IMR-90 (cell line): Measurements from ENCODE around the gene ZNF467. TPM values are rescaled to one million over a fixed set of nuclear protein-coding genes. Genes with fewer than 3 reads are reported as not detected.

Experiments used
- ATAC-seq: fragments of 200-7000 bp; cut with Tn5 transposase; 2 replicates; pipeline ENCODE4 v1.9.1; 2020; ENCODE audit warnings: low read depth, mild to moderate bottlenecking, moderate library complexity
- BruUV-seq: library from RNA; stranded (reverse); fragments of 400-500 nt; replicated peaks from 2 replicates; lab custom pipeline; 2021; lab: Mats Ljungman, UMichigan
- CTCF ChIA-PET: fragments of 300-600 bp; formaldehyde crosslinking; extraction: SDS; loops from one replicate; lab custom pipeline; 2021; ENCODE audit warnings: antibody characterized with exemption; lab: Yijun Ruan, JAX
- POLR2A ChIA-PET: fragments of 300-600 bp; sonication (Branson Sonifier 250); formaldehyde crosslinking; loops from one replicate; lab custom pipeline; 2022; ENCODE audit warnings: antibody characterized with exemption; ENCODE audit not compliant: unreplicated experiment; lab: Charles Lee
- DNase-seq: peaks from one replicate; pipeline ENCODE4 v3.0.0; 2013
- H2AFZ ChIP-seq: replicated peaks from 2 replicates; pipeline ENCODE3; 2013; ENCODE audit warnings: low read length, mild to moderate bottlenecking; ENCODE audit not compliant: poor library complexity
- H2AK5ac ChIP-seq: 2 replicates; pipeline ENCODE4 v1.6.1; 2013; ENCODE audit warnings: low read depth, low read length, inconsistent platforms
- H2AK9ac ChIP-seq: replicated peaks from 2 replicates; pipeline ENCODE3; 2013; ENCODE audit warnings: mild to moderate bottlenecking, low read depth, low read length, moderate library complexity; ENCODE audit not compliant: poor library complexity
- H2BK120ac ChIP-seq: 2 replicates; pipeline ENCODE4 v1.6.1; 2013; ENCODE audit warnings: low read depth, low read length, inconsistent platforms
- H2BK15ac ChIP-seq: 3 replicates; pipeline ENCODE4 v1.6.1; 2013; ENCODE audit warnings: low read depth, low read length, inconsistent platforms
- H2BK20ac ChIP-seq: 2 replicates; pipeline ENCODE4 v1.6.1; 2013; ENCODE audit warnings: low read depth, mild to moderate bottlenecking, inconsistent platforms, low read length, moderate library complexity
- H2BK5ac ChIP-seq: 2 replicates; pipeline ENCODE4 v1.6.1; 2013; ENCODE audit warnings: mild to moderate bottlenecking, low read depth, low read length, inconsistent platforms; ENCODE audit not compliant: poor library complexity, severe bottlenecking
- H3K14ac ChIP-seq: replicated peaks from 2 replicates; pipeline ENCODE4 v1.6.1; 2013; ENCODE audit warnings: low read depth, low read length, inconsistent platforms
- H3K18ac ChIP-seq: 2 replicates; pipeline ENCODE4 v1.6.1; 2013; ENCODE audit warnings: low read depth, low read length, control low read depth
- H3K23ac ChIP-seq: 2 replicates; pipeline ENCODE4 v1.6.1; 2013; ENCODE audit warnings: low read depth, low read length, inconsistent platforms
- H3K27ac ChIP-seq: 2 replicates; pipeline ENCODE4 v1.5.1; 2013; ENCODE audit warnings: mild to moderate bottlenecking, control low read depth, low read length; ENCODE audit not compliant: insufficient read depth
- H3K27me3 ChIP-seq: 2 replicates; pipeline ENCODE4 v1.6.1; 2013; ENCODE audit warnings: low read length; ENCODE audit not compliant: control insufficient read depth, insufficient read depth
- H3K36me3 ChIP-seq: 2 replicates; pipeline ENCODE4 v1.6.1; 2013; ENCODE audit warnings: low read length, mixed read lengths; ENCODE audit not compliant: control insufficient read depth, insufficient read depth
- H3K4ac ChIP-seq: 2 replicates; pipeline ENCODE4 v1.6.1; 2013; ENCODE audit warnings: low read depth, low read length, inconsistent platforms
- H3K4me1 ChIP-seq: 2 replicates; pipeline ENCODE4 v1.6.1; 2013; ENCODE audit warnings: low read length, mixed read lengths; ENCODE audit not compliant: control insufficient read depth, insufficient read depth
- H3K4me2 ChIP-seq: 2 replicates; pipeline ENCODE4 v1.6.1; 2013; ENCODE audit warnings: low read depth, mild to moderate bottlenecking, control low read depth, low read length, moderate library complexity
- H3K4me3 ChIP-seq: 2 replicates; pipeline ENCODE4 v1.5.1; 2013; ENCODE audit warnings: low read depth, mild to moderate bottlenecking, control low read depth, low read length, moderate library complexity; ENCODE audit not compliant: insufficient read depth
- H3K56ac ChIP-seq: 2 replicates; pipeline ENCODE4 v1.6.1; 2013; ENCODE audit warnings: low read length, inconsistent platforms; ENCODE audit not compliant: insufficient read depth; ENCODE audit errors: extremely low read depth
- H3K79me1 ChIP-seq, 2 experiments: 2 replicates each; pipeline ENCODE4 v1.6.1; 2013; ENCODE audit warnings: low read length in 2 of 2, inconsistent platforms in 1 of 2, low read depth in 1 of 2
- H3K9ac ChIP-seq: 2 replicates; pipeline ENCODE4 v1.6.1; 2013; ENCODE audit warnings: low read depth, low read length, control low read depth
- H3K9me1 ChIP-seq: 2 replicates; pipeline ENCODE4 v1.6.1; 2013; ENCODE audit warnings: low read length, inconsistent platforms; ENCODE audit not compliant: insufficient read depth
- H3K9me3 ChIP-seq: 2 replicates; pipeline ENCODE4 v1.6.1; 2013; ENCODE audit warnings: low read length; ENCODE audit not compliant: control insufficient read depth, insufficient read depth
- H4K20me1 ChIP-seq: 2 replicates; pipeline ENCODE4 v1.6.1; 2013; ENCODE audit warnings: low read length, inconsistent platforms; ENCODE audit not compliant: insufficient read depth
- H4K5ac ChIP-seq: 2 replicates; pipeline ENCODE4 v1.6.1; 2013; ENCODE audit warnings: mild to moderate bottlenecking, low read depth, low read length, control low read depth
- H4K8ac ChIP-seq, 2 experiments: 2 replicates each; pipeline ENCODE4 v1.6.1; 2013; ENCODE audit warnings: low read depth in 2 of 2, low read length in 2 of 2, control low read depth in 1 of 2, inconsistent platforms in 1 of 2
- H4K91ac ChIP-seq: 2 replicates; pipeline ENCODE4 v1.6.1; 2013; ENCODE audit warnings: low read depth, low read length, inconsistent platforms; ENCODE audit not compliant: insufficient read depth
- MXI1 ChIP-seq: IDR thresholded peaks from 2 replicates; pipeline ENCODE4 v1.6.1; 2012; ENCODE audit warnings: low read depth, mild to moderate bottlenecking, low read length, moderate library complexity, borderline replicate concordance
- RAD21 ChIP-seq: IDR thresholded peaks from 2 replicates; pipeline ENCODE4 v1.6.1; 2012; ENCODE audit warnings: low read length, improper control_type of control experiment
- WGBS, 2 experiments: methylation state at CpG; one replicate each; pipeline versions ENCODE4 v1.1.5 to v1.1.7; 2013; ENCODE audit warnings: missing lambda C conversion rate in 2 of 2; ENCODE audit not compliant: insufficient read length in 1 of 2; ENCODE audit errors: extremely low coverage in 2 of 2; 5-methylcytosine and 5-hydroxymethylcytosine counted together
- dilution Hi-C: fragments of 300-500 bp; cut with HindIII; formaldehyde crosslinking; loops from one replicate; pipeline ENCODE4 v1.14.3; 2018; ENCODE audit warnings: low sequenced_read_pairs; ENCODE audit not compliant: unreplicated experiment
- in situ Hi-C: fragments of 300-500 bp; cut with MboI; formaldehyde crosslinking; loops from 3 replicates; pipeline ENCODE4 v1.14.3; 2019; ENCODE audit warnings: low sequenced_read_pairs, inconsistent platforms, mixed read lengths
- intact Hi-C: fragments of 100-400 bp; cut with micrococcal nuclease; formaldehyde crosslinking; loops from 2 replicates; pipeline ENCODE4 v1.10.0; 2022
- polyA plus RNA-seq, 3 experiments: library from polyadenylated mRNA; depleted of rRNA; stranded (reverse); fragments of >200 nt; gene quantifications; 2 replicates each; pipeline ENCODE4 v1.2.3, GENCODE V29; 2012; ENCODE audit warnings: low replicate concordance in 1 of 3
- total RNA-seq: library from RNA; depleted of rRNA; stranded (reverse); fragments of >200 nt; gene quantifications from 2 replicates; pipeline ENCODE4 v1.2.3, GENCODE V29; 2012
- TF ChIP-seq, protein P1 (sequence below): fragments of 150-350 bp; IDR thresholded peaks from 2 replicates; pipeline ENCODE4 v1.6.1; 2017; ENCODE audit warnings: mild to moderate bottlenecking, antibody characterized with exemption, low read length, low read depth

ZNF467 gene
- total and polyA plus RNA-seq, 2 of the 4 experiments (the other 2 are of a cell fraction): 0.67 TPM; not detected in 1

DNA sequence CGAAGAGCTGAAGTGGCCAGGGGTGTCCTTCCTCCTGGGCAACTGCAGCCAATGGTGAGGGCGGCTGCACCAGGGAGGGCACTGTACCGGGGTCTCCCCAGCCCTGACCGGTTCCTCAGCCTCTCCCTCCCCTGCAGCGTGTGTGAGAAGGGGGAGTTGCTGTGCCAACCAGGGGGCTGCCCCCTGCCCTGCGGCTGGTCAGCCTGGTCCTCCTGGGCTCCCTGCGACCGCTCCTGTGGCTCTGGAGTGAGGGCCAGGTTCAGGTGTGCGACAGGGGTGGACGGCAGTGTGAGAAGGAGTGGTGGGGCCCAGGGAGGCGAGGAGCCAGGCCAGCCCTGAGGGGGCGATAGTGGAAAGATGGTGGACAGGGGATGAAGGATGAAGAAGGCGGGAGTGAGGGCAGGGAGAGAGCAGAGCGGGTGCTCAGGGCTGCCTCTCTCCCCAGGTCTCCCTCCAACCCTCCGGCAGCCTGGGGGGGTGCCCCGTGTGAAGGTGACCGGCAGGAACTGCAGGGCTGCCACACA, 30.2 kb upstream of the ZNF467 start:
- DNase-seq (no peak), ATAC-seq (no peak)
- Histone ChIP-seq H3K9me3 (no peaks in the 10 kb centered on the region), H3K56ac (no peak overlapping the region), H3K79me1 (no peaks in the 10 kb centered on the region), H4K20me1 (no peaks in the 10 kb centered on the region), H3K27ac (no peak overlapping the region), H3K27me3 (peaks cover 7% of the 10 kb centered on the region; the same call in 1 of the 2 replicates), H2AFZ (peak overlapping the region; percentile 32), H3K4me2 (no peak overlapping the region), H3K4me1 (no peaks in the 10 kb centered on the region), H3K14ac (no peak overlapping the region), H4K5ac (no peak overlapping the region), H4K8ac (no peak overlapping the region), H2BK20ac (no peak overlapping the region), H3K4ac (no peak overlapping the region), H3K9ac (no peak overlapping the region), H3K9me1 (no peaks in the 10 kb centered on the region), H4K91ac (no peak overlapping the region), H2AK5ac (no peak overlapping the region), H2BK15ac (no peak overlapping the region), H3K36me3 (no peaks in the 10 kb centered on the region), H2BK5ac (no peak overlapping the region), H2BK120ac (no peak overlapping the region), H3K4me3 (no peak overlapping the region), H3K23ac (no peak overlapping the region), H2AK9ac (no peak overlapping the region), H3K18ac (no peak overlapping the region)
- POLR2A ChIA-PET: no interaction called here
- CTCF ChIA-PET: no interaction called here
- no TSS peak for BruUV-seq
- intact Hi-C loops: no loop called here
- no peak for TF ChIP-seq MXI1
- TF ChIP-seq RAD21: no peak
- TF ChIP-seq, protein P1, sequence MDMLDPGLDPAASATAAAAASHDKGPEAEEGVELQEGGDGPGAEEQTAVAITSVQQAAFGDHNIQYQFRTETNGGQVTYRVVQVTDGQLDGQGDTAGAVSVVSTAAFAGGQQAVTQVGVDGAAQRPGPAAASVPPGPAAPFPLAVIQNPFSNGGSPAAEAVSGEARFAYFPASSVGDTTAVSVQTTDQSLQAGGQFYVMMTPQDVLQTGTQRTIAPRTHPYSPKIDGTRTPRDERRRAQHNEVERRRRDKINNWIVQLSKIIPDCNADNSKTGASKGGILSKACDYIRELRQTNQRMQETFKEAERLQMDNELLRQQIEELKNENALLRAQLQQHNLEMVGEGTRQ: no peak
- WGBS, 2 experiments: 40% methylated on average over 1 of the region's 17 CpGs; no CpG with 5 or more reads in 1 of the 2 experiments
- dilution Hi-C loops: no loop called here
- in situ Hi-C loops: no loop called here
